Measurements from ENCODE around the gene PREX1.

GRCh38 chr20:48619126-48620101 lies 208.4 kb downstream of the PREX1 start:
- no peak for TF ChIP-seq CTCF (IDR thresholded peaks at IDR 0.05)
- TF ChIP-seq POLR2AphosphoS5 (IDR thresholded peaks at IDR 0.05), result no peak

All from prostate gland (tissue), 2 donors.